GM21360 (cell line): ENCODE data around the gene SNX4.

Experiments used
- ATAC-seq: cut with Tn5 transposase; IDR thresholded peaks from one replicate; pipeline ENCODE4 v1.9.1; 2021; ENCODE audit warnings: mild to moderate bottlenecking, moderate library complexity; ENCODE audit not compliant: unreplicated experiment

Gene SNX4

GRCh38 chr3:125470671-125471070 lies 49.3 kb downstream of the SNX4 start:
- no peak for ATAC-seq

- ATAC-seq: no peak
Measured at GRCh38 chr3:125462722-125463299, 57.2 kb downstream of the SNX4 start.

- ATAC-seq: no peak
Measured at GRCh38 chr3:125461896-125462295, 58.1 kb downstream of the SNX4 start.

GRCh38 chr3:125460233-125460632 lies 59.8 kb downstream of the SNX4 start:
- ATAC-seq: no peak

- ATAC-seq: no peak
Measured at GRCh38 chr3:125443923-125444322, 76.1 kb downstream of the SNX4 start.

- no peak for ATAC-seq
Measured at GRCh38 chr3:125442506-125442905, 77.5 kb downstream of the SNX4 start.

GRCh38 chr3:125440970-125441369 lies 79.0 kb downstream of the SNX4 start:
- ATAC-seq: no peak

- no peak for ATAC-seq
Measured at GRCh38 chr3:125440559-125440955, 79.4 kb downstream of the SNX4 start.

GRCh38 chr3:125437631-125438435 lies 82.2 kb downstream of the SNX4 start:
- ATAC-seq: no peak

- ATAC-seq: no peak
Measured at GRCh38 chr3:125436921-125437320, 83.1 kb downstream of the SNX4 start.

GRCh38 chr3:125435231-125435630 lies 84.8 kb downstream of the SNX4 start:
- no peak for ATAC-seq

GRCh38 chr3:125434582-125435011 lies 85.4 kb downstream of the SNX4 start:
- no peak for ATAC-seq

- no peak for ATAC-seq
Measured at GRCh38 chr3:125433611-125434041, 86.4 kb downstream of the SNX4 start.

- ATAC-seq: no peak
Measured at GRCh38 chr3:125433091-125433534, 86.9 kb downstream of the SNX4 start.

- no peak for ATAC-seq
Measured at GRCh38 chr3:125431912-125432790, 87.9 kb downstream of the SNX4 start.

- ATAC-seq: no peak
Measured at GRCh38 chr3:125431391-125431790, 88.6 kb downstream of the SNX4 start.

GRCh38 chr3:125428216-125428830 lies 91.7 kb downstream of the SNX4 start:
- no peak for ATAC-seq

GRCh38 chr3:125418306-125418705 lies 101.7 kb downstream of the SNX4 start:
- no peak for ATAC-seq

- ATAC-seq: no peak
Measured at GRCh38 chr3:125416235-125416634, 103.8 kb downstream of the SNX4 start.

GRCh38 chr3:125414669-125415068 lies 105.3 kb downstream of the SNX4 start:
- no peak for ATAC-seq

GRCh38 chr3:125410922-125411321 lies 109.1 kb downstream of the SNX4 start:
- no peak for ATAC-seq
